ENCODE results near the gene CRYZ.
"Not testable (repeated sequence)": the region's sequence is repeated elsewhere in the genome, so short reads cannot be mapped to it uniquely, and the experiment has no call there.

DNA sequence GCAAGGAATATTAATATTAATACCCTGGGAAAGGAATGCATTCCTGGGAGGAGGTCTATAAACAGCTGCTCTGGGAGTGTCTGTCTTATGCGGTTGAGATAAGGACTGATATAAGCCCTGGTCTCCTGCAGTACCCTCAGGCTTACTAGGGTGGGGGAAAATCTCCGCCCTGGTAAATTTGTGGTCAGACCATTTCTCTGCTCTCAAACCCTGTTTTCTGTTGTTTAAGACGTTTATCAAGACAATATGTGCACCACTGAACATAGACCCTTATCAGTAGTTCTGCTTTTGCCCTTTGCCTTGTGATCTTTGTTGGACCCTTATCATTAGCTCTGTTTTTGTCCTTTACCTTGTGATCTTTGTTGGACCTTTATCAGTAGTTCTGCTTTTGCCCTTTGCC lies 62.0 kb downstream of the CRYZ start:
- TF ChIP-seq, protein P1, sequence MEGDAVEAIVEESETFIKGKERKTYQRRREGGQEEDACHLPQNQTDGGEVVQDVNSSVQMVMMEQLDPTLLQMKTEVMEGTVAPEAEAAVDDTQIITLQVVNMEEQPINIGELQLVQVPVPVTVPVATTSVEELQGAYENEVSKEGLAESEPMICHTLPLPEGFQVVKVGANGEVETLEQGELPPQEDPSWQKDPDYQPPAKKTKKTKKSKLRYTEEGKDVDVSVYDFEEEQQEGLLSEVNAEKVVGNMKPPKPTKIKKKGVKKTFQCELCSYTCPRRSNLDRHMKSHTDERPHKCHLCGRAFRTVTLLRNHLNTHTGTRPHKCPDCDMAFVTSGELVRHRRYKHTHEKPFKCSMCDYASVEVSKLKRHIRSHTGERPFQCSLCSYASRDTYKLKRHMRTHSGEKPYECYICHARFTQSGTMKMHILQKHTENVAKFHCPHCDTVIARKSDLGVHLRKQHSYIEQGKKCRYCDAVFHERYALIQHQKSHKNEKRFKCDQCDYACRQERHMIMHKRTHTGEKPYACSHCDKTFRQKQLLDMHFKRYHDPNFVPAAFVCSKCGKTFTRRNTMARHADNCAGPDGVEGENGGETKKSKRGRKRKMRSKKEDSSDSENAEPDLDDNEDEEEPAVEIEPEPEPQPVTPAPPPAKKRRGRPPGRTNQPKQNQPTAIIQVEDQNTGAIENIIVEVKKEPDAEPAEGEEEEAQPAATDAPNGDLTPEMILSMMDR (IDR thresholded peaks at IDR 0.05) = not testable (repeated sequence)
- TF ChIP-seq POLR2A (IDR thresholded peaks at IDR 0.05) = not testable (repeated sequence)

Measured in lower leg skin (tissue), 3 donors.